ENCODE data around the gene TGOLN2.

DNA sequence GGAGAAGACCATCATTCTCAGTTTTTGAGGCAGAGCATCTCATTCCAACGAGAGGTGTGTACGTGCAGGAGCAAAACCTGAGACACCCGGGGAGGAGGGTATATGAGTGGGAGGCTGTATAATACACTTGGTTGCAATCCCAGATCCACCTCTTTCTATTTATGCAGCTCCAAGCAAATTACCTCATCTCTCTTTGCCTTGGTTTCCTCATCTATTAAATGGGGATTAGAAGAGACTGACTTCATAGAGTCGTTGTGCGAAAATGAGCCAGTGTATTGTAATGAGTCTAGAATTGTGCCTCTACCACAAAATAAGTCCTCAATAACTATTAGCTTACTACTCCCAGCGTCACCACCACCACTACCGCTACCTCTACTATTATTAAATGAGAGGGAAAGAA lies 40.1 kb downstream of the TGOLN2 start:
- TF ChIP-seq RAD21 (IDR thresholded peaks at IDR 0.05; ENCODE audit: low read depth) (no peak), CREB1 (IDR thresholded peaks at IDR 0.05; ENCODE audit: low read depth) (no peak)
